Measurements from ENCODE around the gene MROH8. TPM values are rescaled to one million over a fixed set of nuclear protein-coding genes. Genes with fewer than 3 reads are reported as not detected.
"Not testable (repeated sequence)": the region's sequence is repeated elsewhere in the genome, so short reads cannot be mapped to it uniquely, and the experiment has no call there.

Gene MROH8
- total RNA-seq, 4 donors from 2014 or later, result 1.6 to 6.2 (median 3.2) TPM

- no peak for ATAC-seq
- TF ChIP-seq CTCF (IDR thresholded peaks at IDR 0.05), result no peak
- no peak for TF ChIP-seq POLR2A (IDR thresholded peaks at IDR 0.05)
- no peak for TF ChIP-seq EP300 (IDR thresholded peaks at IDR 0.05)
- TF ChIP-seq POLR2AphosphoS5 (IDR thresholded peaks at IDR 0.05), result no peak
- no peaks in the 10 kb centered on the region for H3K9me3 ChIP-seq
- peaks cover 0 to 32% of the 10 kb centered on the region in 2 donors for H3K36me3 ChIP-seq
- no peaks in the 10 kb centered on the region for H3K4me1 ChIP-seq
- no peak overlapping the region for H3K27ac ChIP-seq
- no peak overlapping the region for H3K4me3 ChIP-seq
- 68 to 83% methylated on average over 2 of the region's 4 CpGs for WGBS, 2 donors (ENCODE audit: low coverage in 1 of 2)
- H3K27me3 ChIP-seq, result no peaks in the 10 kb centered on the region
Observed at GRCh38 chr20:37151529-37151928, 27.8 kb downstream of the MROH8 start.

GRCh38 chr20:37150864-37151263 lies 28.5 kb downstream of the MROH8 start:
- no CpG with 5 or more reads among the region's 33 CpGs for WGBS, 2 donors (ENCODE audit: low coverage in 1 of 2)
- H3K27me3 ChIP-seq, H3K4me1 ChIP-seq, H3K9me3 ChIP-seq, H3K27ac ChIP-seq, H3K4me3 ChIP-seq, ATAC-seq: not testable (repeated sequence)
- H3K36me3 ChIP-seq, result peaks cover 0 to 30% of the 10 kb centered on the region in 2 donors

GRCh38 chr20:37147250-37147649 lies 32.1 kb downstream of the MROH8 start:
- no peaks in the 10 kb centered on the region for H3K9me3 ChIP-seq
- 86 to 100% methylated on average over 1 to 3 of the region's 6 CpGs for WGBS, 2 donors (ENCODE audit: low coverage in 1 of 2)
- no peak overlapping the region for H3K27ac ChIP-seq
- no peaks in the 10 kb centered on the region for H3K27me3 ChIP-seq
- no peak for TF ChIP-seq CTCF (IDR thresholded peaks at IDR 0.05)
- no peak overlapping the region for H3K4me3 ChIP-seq
- peaks cover 0 to 34% of the 10 kb centered on the region in 2 donors for H3K36me3 ChIP-seq
- ATAC-seq, result no peak
- H3K4me1 ChIP-seq, result no peaks in the 10 kb centered on the region

GRCh38 chr20:37144856-37145404 lies 34.4 kb downstream of the MROH8 start:
- TF ChIP-seq POLR2AphosphoS5 (IDR thresholded peaks at IDR 0.05), result no peak
- no peak for TF ChIP-seq POLR2A (IDR thresholded peaks at IDR 0.05)
- TF ChIP-seq EP300 (IDR thresholded peaks at IDR 0.05), result no peak
- TF ChIP-seq CTCF (IDR thresholded peaks at IDR 0.05), result no peak
- no peak for ATAC-seq
- no peaks in the 10 kb centered on the region for H3K9me3 ChIP-seq
- no peaks in the 10 kb centered on the region for H3K27me3 ChIP-seq
- no peak overlapping the region for H3K4me3 ChIP-seq
- peaks cover 0 to 47% of the 10 kb centered on the region in 2 donors for H3K36me3 ChIP-seq
- 89 to 94% methylated on average over 8 of the region's 8 CpGs for WGBS, 2 donors (ENCODE audit: low coverage in 1 of 2)
- H3K4me1 ChIP-seq, result no peaks in the 10 kb centered on the region
- H3K27ac ChIP-seq, result no peak overlapping the region

- ATAC-seq, result no peak
- TF ChIP-seq POLR2AphosphoS5 (IDR thresholded peaks at IDR 0.05) (no peak), EP300 (IDR thresholded peaks at IDR 0.05) (no peak), CTCF (IDR thresholded peaks at IDR 0.05) (no peak), POLR2A (IDR thresholded peaks at IDR 0.05) (no peak)
- Histone ChIP-seq H3K4me1 (no peaks in the 10 kb centered on the region), H3K9me3 (no peaks in the 10 kb centered on the region), H3K36me3 (peaks cover 0 to 51% of the 10 kb centered on the region in 2 donors), H3K27me3 (no peaks in the 10 kb centered on the region), H3K4me3 (no peak overlapping the region), H3K27ac (no peak overlapping the region)
- 70 to 88% methylated on average over 3 of the region's 3 CpGs for WGBS, 2 donors (ENCODE audit: low coverage in 1 of 2)
Observed at GRCh38 chr20:37142708-37143107, 36.6 kb downstream of the MROH8 start.

Measured in gastroesophageal sphincter (tissue), 4 donors.